Lower lobe of right lung (tissue), 2 donors: ENCODE results near the gene RGS16. TPM values are rescaled to one million over a fixed set of nuclear protein-coding genes. Genes with fewer than 3 reads are reported as not detected.

ENCODE experiments used
- ATAC-seq, 2 donors: fragments of 200-7000 bp; cut with Tn5 transposase; one replicate each; pipeline ENCODE4 v1.9.1; 2020 to 2022; ENCODE audit warnings: mild to moderate bottlenecking in 2 of 2, moderate library complexity in 2 of 2
- DNase-seq: peaks from one replicate; pipeline ENCODE4 v3.0.0-alpha.2; 2020
- H3K27ac ChIP-seq: fragments of 200-600 bp; one replicate; pipeline ENCODE4 v1.8.0; 2022
- H3K27me3 ChIP-seq: fragments of 200-600 bp; one replicate; pipeline ENCODE4 v1.8.0; 2022; ENCODE audit warnings: low read depth
- H3K36me3 ChIP-seq: fragments of 200-600 bp; one replicate; pipeline ENCODE4 v1.8.0; 2022; ENCODE audit warnings: mild to moderate bottlenecking
- H3K4me1 ChIP-seq: fragments of 200-600 bp; one replicate; pipeline ENCODE4 v1.8.0; 2022
- H3K4me3 ChIP-seq: fragments of 200-600 bp; one replicate; pipeline ENCODE4 v1.8.0; 2022; ENCODE audit warnings: mild to moderate bottlenecking
- H3K9me3 ChIP-seq: fragments of 200-600 bp; one replicate; pipeline ENCODE4 v1.8.0; 2022
- CTCF ChIP-seq: fragments of 200-600 bp; IDR thresholded peaks from one replicate; pipeline ENCODE4 v1.8.0; 2022; ENCODE audit warnings: antibody characterized with exemption, mild to moderate bottlenecking
- intact Hi-C: fragments of 100-400 bp; cut with DNase I; formaldehyde crosslinking; loops from one replicate; pipeline ENCODE4 v1.11.0; 2022
- total RNA-seq: library from RNA; stranded (reverse); fragmentation: NEBNext Ultra II Directional; extraction: Animal tissue kit (Norgen Biotek cat#: 25700); gene quantifications from one replicate; pipeline ENCODE4 v1.2.1, GENCODE V29; 2021
- donor health status: DM: no; HTN: yes; CAD: no; lungs with severe emphysema.

The RGS16 gene
- total RNA-seq, 1 donor from 2014 or later: 14.6 TPM

- Histone ChIP-seq H3K4me1 (peaks cover 23% of the 10 kb centered on the region), H3K27ac (no peak overlapping the region), H3K9me3 (no peaks in the 10 kb centered on the region), H3K27me3 (no peaks in the 10 kb centered on the region), H3K36me3 (peaks cover 23% of the 10 kb centered on the region), H3K4me3 (no peak overlapping the region)
- intact Hi-C loops: no loop called here
- peak; percentile 71 for DNase-seq
- peak; percentile 79 for ATAC-seq
- TF ChIP-seq CTCF: peak; percentile 88
Measured at GRCh38 chr1:182595641-182596240, 8.4 kb downstream of the RGS16 start.

GRCh38 chr1:182589931-182590330 is 14.3 kb downstream of the RGS16 start:
- H3K4me1 ChIP-seq: peaks cover 22% of the 10 kb centered on the region
- no peak for DNase-seq
- H3K27ac ChIP-seq: peak overlapping the region; percentile 99
- H3K9me3 ChIP-seq: no peaks in the 10 kb centered on the region
- intact Hi-C loops: no loop called here
- H3K27me3 ChIP-seq: no peaks in the 10 kb centered on the region
- no peak overlapping the region for H3K4me3 ChIP-seq
- TF ChIP-seq CTCF: no peak
- no peak for ATAC-seq
- no peaks in the 10 kb centered on the region for H3K36me3 ChIP-seq

GRCh38 chr1:182589520-182589919 is 14.7 kb downstream of the RGS16 start:
- Histone ChIP-seq H3K36me3 (no peaks in the 10 kb centered on the region), H3K4me3 (peak overlapping the region; percentile 84), H3K9me3 (no peaks in the 10 kb centered on the region), H3K27ac (peak overlapping the region; percentile 99), H3K27me3 (no peaks in the 10 kb centered on the region), H3K4me1 (peaks cover 26% of the 10 kb centered on the region)
- TF ChIP-seq CTCF: no peak
- ATAC-seq (no peak), DNase-seq (no peak)
- intact Hi-C loops: no loop called here

- DNase-seq: peak; percentile 85
Measured at GRCh38 chr1:182588500-182589396, 15.4 kb downstream of the RGS16 start, which contains the start of gene RNASEL. Gene RNASEL (minus strand): TSS chr1:182589256. CDS start chr1:182586806, 2,450 bp downstream.

More at GRCh38 chr1:182588500-182589396, 15.4 kb downstream of the RGS16 start, which contains the start of gene RNASEL:
- Histone ChIP-seq H3K36me3 (no peaks in the 10 kb centered on the region), H3K9me3 (no peaks in the 10 kb centered on the region), H3K4me1 (peaks cover 34% of the 10 kb centered on the region), H3K27me3 (no peaks in the 10 kb centered on the region), H3K27ac (peak within 1 kb of the TSS; percentile 99), H3K4me3 (peak within 1 kb of the TSS; percentile 84)
- no peak for TF ChIP-seq CTCF
- peak; percentile 94 to 97 for ATAC-seq
- intact Hi-C loops: no loop called here
